ENCODE data around the gene CTNNA2. TPM values are rescaled to one million over a fixed set of nuclear protein-coding genes. Genes with fewer than 3 reads are reported as not detected.

CTNNA2 gene
- total and polyA plus RNA-seq, 7 donors: 0.03 to 0.36 (median 0.17) TPM; not detected in 4

DNA sequence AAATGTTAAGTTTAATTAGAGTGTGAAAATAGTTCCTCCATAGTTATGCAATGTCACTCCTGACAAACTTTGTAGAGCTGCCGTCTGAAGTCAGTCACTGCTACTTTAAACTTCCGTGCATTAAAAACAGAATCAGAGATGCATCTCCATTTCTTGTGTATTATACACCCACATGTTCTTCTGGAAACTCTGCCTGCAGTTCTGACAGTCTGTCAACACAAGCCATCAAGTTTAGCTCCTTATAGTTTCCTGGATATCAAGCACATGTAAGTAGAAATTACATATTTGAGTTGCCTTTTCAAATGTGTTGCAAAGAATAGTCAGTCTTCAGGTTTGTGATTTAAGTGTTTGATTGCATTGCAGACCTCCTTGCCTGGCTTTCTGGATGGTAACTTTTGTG is 184.3 kb downstream of the CTNNA2 start:
- ATAC-seq: no peak
- no peaks in the 10 kb centered on the region for H3K36me3 ChIP-seq (ENCODE audit: insufficient read depth in 1 of 2, low read depth in 1 of 2)
- no peaks in the 10 kb centered on the region for H3K27me3 ChIP-seq (ENCODE audit: insufficient read depth in 3 of 3, low read length in 2 of 3)
- DNase-seq: no peak
- H3K27ac ChIP-seq: no peak overlapping the region
- H3K4me1 ChIP-seq: no peaks in the 10 kb centered on the region
- WGBS, 3 donors: 81 to 82% (median 81%) methylated on average over 2 of the region's 2 CpGs
- TF ChIP-seq, protein P1, sequence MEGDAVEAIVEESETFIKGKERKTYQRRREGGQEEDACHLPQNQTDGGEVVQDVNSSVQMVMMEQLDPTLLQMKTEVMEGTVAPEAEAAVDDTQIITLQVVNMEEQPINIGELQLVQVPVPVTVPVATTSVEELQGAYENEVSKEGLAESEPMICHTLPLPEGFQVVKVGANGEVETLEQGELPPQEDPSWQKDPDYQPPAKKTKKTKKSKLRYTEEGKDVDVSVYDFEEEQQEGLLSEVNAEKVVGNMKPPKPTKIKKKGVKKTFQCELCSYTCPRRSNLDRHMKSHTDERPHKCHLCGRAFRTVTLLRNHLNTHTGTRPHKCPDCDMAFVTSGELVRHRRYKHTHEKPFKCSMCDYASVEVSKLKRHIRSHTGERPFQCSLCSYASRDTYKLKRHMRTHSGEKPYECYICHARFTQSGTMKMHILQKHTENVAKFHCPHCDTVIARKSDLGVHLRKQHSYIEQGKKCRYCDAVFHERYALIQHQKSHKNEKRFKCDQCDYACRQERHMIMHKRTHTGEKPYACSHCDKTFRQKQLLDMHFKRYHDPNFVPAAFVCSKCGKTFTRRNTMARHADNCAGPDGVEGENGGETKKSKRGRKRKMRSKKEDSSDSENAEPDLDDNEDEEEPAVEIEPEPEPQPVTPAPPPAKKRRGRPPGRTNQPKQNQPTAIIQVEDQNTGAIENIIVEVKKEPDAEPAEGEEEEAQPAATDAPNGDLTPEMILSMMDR (IDR thresholded peaks at IDR 0.05): no peak
- no peak overlapping the region for H3K4me3 ChIP-seq
- no peaks in the 10 kb centered on the region for H3K9me3 ChIP-seq
- intact Hi-C loops (cut with DNase I): no loop called here

DNA sequence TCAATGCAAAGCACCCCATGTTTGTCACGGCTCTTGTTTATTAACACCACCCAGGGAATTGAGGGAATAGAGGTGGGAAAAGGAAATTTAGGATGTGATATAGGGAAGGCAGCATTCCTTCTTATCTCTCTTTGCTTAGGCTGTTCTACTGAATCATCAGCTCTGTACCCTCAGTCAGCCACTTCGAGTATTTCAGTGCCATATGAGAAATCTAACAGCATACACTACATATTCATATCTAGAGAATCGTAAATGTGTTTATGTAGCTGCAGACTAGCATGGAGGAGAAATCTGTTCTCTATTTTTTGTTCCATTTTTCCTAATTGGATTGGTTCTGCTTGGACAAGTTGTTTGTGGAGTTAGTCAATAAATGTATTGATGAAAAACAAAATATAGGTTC is 187.8 kb downstream of the CTNNA2 start:
- ATAC-seq (no peak), DNase-seq (no peak)
- Histone ChIP-seq H3K27me3 (ENCODE audit: insufficient read depth in 3 of 3, low read length in 2 of 3) (no peaks in the 10 kb centered on the region), H3K4me3 (no peak overlapping the region), H3K27ac (no peak overlapping the region), H3K9me3 (no peaks in the 10 kb centered on the region), H3K4me1 (no peaks in the 10 kb centered on the region), H3K36me3 (ENCODE audit: insufficient read depth in 1 of 2, low read depth in 1 of 2) (no peaks in the 10 kb centered on the region)
- intact Hi-C loops (cut with DNase I): no loop called here
- 47 to 51% (median 48%) methylated on average over 3 of the region's 3 CpGs for WGBS, 3 donors
- TF ChIP-seq, protein P1 (IDR thresholded peaks at IDR 0.05): no peak

DNA sequence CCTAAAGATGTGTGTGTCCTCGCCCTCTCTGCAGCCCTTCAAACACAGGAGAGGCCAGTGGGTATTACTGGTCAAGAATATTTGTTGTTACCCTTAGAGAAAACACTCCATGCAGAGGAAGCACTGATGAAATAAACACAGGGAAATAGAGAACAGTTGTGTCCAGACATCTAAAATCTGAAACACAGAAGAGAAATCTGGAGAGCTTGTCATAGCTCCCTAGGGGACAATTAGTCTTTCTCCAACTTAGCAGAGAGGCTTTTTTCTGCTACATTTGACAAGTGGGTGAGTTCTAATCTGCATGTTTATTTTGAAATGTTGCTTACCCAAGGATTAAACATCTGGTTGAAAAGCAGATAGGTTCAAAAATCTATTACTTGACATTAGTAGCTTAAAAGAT is 190.1 kb downstream of the CTNNA2 start:
- no peaks in the 10 kb centered on the region for H3K9me3 ChIP-seq
- DNase-seq: no peak
- H3K27me3 ChIP-seq (ENCODE audit: insufficient read depth in 3 of 3, low read length in 2 of 3): no peaks in the 10 kb centered on the region
- no peaks in the 10 kb centered on the region for H3K4me1 ChIP-seq
- intact Hi-C loops (cut with DNase I): no loop called here
- no peak overlapping the region for H3K4me3 ChIP-seq
- WGBS, 3 donors: 16 to 31% (median 22%) methylated on average over 1 of the region's 1 CpG
- no peak overlapping the region for H3K27ac ChIP-seq
- ATAC-seq: no peak
- no peaks in the 10 kb centered on the region for H3K36me3 ChIP-seq (ENCODE audit: insufficient read depth in 1 of 2, low read depth in 1 of 2)
- TF ChIP-seq, protein P1 (IDR thresholded peaks at IDR 0.05): no peak

DNA sequence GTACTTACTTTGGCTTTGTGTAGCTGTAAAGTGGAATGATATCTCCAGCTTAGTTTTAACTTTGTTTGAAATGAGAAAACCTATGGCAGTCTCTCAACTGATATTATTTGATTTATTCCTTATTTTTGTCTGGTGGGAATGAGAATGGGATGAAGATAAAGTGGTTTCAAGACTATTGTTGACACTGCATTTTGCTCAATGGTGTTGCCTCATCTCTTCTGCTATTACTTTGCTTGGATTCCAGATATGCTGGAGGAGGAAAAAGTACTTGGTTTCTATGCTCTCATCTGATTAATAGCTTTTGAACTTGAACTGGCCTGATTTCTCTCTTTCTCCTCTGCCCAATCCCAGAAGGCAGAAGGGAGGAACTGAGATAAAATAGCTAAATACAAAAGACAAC is 198.2 kb downstream of the CTNNA2 start:
- TF ChIP-seq, protein P1 (IDR thresholded peaks at IDR 0.05): no peak
- Histone ChIP-seq H3K27me3 (ENCODE audit: insufficient read depth in 3 of 3, low read length in 2 of 3) (no peaks in the 10 kb centered on the region), H3K4me3 (no peak overlapping the region), H3K36me3 (ENCODE audit: insufficient read depth in 1 of 2, low read depth in 1 of 2) (no peaks in the 10 kb centered on the region), H3K4me1 (no peaks in the 10 kb centered on the region), H3K9me3 (no peaks in the 10 kb centered on the region), H3K27ac (no peak overlapping the region)
- ATAC-seq (no peak), DNase-seq (no peak)
- intact Hi-C loops (cut with DNase I): no loop called here

DNA sequence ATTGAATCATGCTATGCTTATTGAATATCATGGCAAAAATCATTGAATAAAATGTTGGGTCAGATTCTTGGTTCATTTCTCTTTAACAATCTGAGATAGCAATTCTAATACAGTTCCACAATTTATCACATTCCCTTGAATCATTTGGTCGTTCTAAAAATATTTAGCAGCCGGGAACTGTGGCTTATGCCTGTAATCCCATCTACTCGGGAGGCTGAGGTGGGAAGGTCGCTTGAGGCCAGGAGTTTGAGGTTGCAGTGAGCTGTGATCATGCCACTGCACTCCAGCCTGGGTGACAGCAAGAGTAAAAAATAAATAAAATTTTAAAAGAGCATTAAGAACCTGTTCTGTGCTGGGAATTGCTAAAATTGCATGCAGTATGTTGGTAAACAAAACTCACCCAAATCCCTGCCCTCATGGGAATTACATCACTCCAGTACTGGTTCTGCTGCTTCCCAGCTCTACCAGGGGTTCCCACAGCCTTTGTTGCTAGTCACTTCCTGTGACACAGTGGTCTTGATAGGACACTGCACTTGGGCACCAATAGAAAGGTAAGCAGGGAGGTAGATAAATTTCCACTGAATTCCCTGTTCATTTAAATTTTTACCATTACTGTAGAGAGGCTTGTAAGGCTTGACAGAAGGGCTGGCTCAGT is 200.4 kb downstream of the CTNNA2 start:
- Histone ChIP-seq H3K27ac (no peak overlapping the region), H3K4me3 (no peak overlapping the region), H3K27me3 (ENCODE audit: insufficient read depth in 3 of 3, low read length in 2 of 3) (no peaks in the 10 kb centered on the region), H3K36me3 (ENCODE audit: insufficient read depth in 1 of 2, low read depth in 1 of 2) (no peaks in the 10 kb centered on the region), H3K9me3 (no peaks in the 10 kb centered on the region), H3K4me1 (no peaks in the 10 kb centered on the region)
- intact Hi-C loops (cut with DNase I): no loop called here
- TF ChIP-seq, protein P1 (IDR thresholded peaks at IDR 0.05): no peak
- DNase-seq: no peak
- WGBS, 3 donors: 22 to 35% (median 27%) methylated on average over 4 of the region's 4 CpGs
- ATAC-seq: no peak
